ENCODE data around the gene TCF7L2. TPM values are rescaled to one million over a fixed set of nuclear protein-coding genes. Genes with fewer than 3 reads are reported as not detected.

TCF7L2 gene
- total RNA-seq, 3 donors from 2014 or later: 33.1 to 44.2 (median 34.1) TPM

- Histone ChIP-seq H3K4me3 (no peak overlapping the region), H3K9me3 (no peaks in the 10 kb centered on the region), H3K27ac (peak overlapping the region in 1 of 2 donors; percentile 12), H3K4me1 (peaks cover 3 to 27% of the 10 kb centered on the region in 2 donors), H3K27me3 (no peaks in the 10 kb centered on the region), H3K36me3 (no peaks in the 10 kb centered on the region)
- intact Hi-C loops (cut with DNase I; ENCODE audit: low total_unique reads): no loop called here
- TF ChIP-seq CTCF (IDR thresholded peaks at IDR 0.05) (no peak), POLR2A (IDR thresholded peaks at IDR 0.05) (no peak), POLR2AphosphoS5 (IDR thresholded peaks at IDR 0.05) (no peak)
- DNase-seq (ENCODE audit: low spot score in 2 of 2): no peak
Observed at GRCh38 chr10:113055458-113055857, 105.4 kb downstream of the TCF7L2 start.

- intact Hi-C loops (cut with DNase I; ENCODE audit: low total_unique reads): no loop called here
- Histone ChIP-seq H3K27ac (peak overlapping the region; percentile 87 to 88), H3K4me3 (no peak overlapping the region), H3K9me3 (no peaks in the 10 kb centered on the region), H3K36me3 (no peaks in the 10 kb centered on the region), H3K4me1 (peaks cover 4 to 27% of the 10 kb centered on the region in 2 donors), H3K27me3 (no peaks in the 10 kb centered on the region)
- TF ChIP-seq CTCF (IDR thresholded peaks at IDR 0.05) (no peak), POLR2AphosphoS5 (IDR thresholded peaks at IDR 0.05) (no peak), POLR2A (IDR thresholded peaks at IDR 0.05) (no peak)
- DNase-seq (ENCODE audit: low spot score in 2 of 2): no peak
Observed at GRCh38 chr10:113056030-113056429, 106.0 kb downstream of the TCF7L2 start.

GRCh38 chr10:113056441-113057021, 106.5 kb downstream of the TCF7L2 start:
- intact Hi-C loops (cut with DNase I; ENCODE audit: low total_unique reads): no loop called here
- Histone ChIP-seq H3K36me3 (no peaks in the 10 kb centered on the region), H3K4me1 (peaks cover 8 to 31% of the 10 kb centered on the region in 2 donors), H3K9me3 (no peaks in the 10 kb centered on the region), H3K4me3 (no peak overlapping the region), H3K27ac (peak overlapping the region; percentile 87 to 88), H3K27me3 (no peaks in the 10 kb centered on the region)
- TF ChIP-seq CTCF (IDR thresholded peaks at IDR 0.05) (no peak), POLR2AphosphoS5 (IDR thresholded peaks at IDR 0.05) (no peak), POLR2A (IDR thresholded peaks at IDR 0.05) (no peak)
- no peak for DNase-seq (ENCODE audit: low spot score in 2 of 2)

GRCh38 chr10:113057948-113058522, 108.0 kb downstream of the TCF7L2 start:
- Histone ChIP-seq H3K4me1 (peaks cover 8 to 34% of the 10 kb centered on the region in 2 donors), H3K27me3 (no peaks in the 10 kb centered on the region), H3K36me3 (no peaks in the 10 kb centered on the region), H3K9me3 (no peaks in the 10 kb centered on the region), H3K27ac (peak overlapping the region; percentile 87 to 88), H3K4me3 (peak overlapping the region in 1 of 3 donors; percentile 56)
- no peak for DNase-seq (ENCODE audit: low spot score in 2 of 2)
- intact Hi-C loops (cut with DNase I; ENCODE audit: low total_unique reads): no loop called here
- TF ChIP-seq CTCF (IDR thresholded peaks at IDR 0.05): no peak
- no peak for TF ChIP-seq POLR2AphosphoS5 (IDR thresholded peaks at IDR 0.05)
- TF ChIP-seq POLR2A (IDR thresholded peaks at IDR 0.05): no peak

- intact Hi-C loops (cut with DNase I; ENCODE audit: low total_unique reads): no loop called here
- Histone ChIP-seq H3K36me3 (no peaks in the 10 kb centered on the region), H3K27me3 (no peaks in the 10 kb centered on the region), H3K4me1 (peaks cover 8 to 27% of the 10 kb centered on the region in 2 donors), H3K4me3 (peak overlapping the region in 2 of 3 donors; percentile 25 to 56), H3K9me3 (no peaks in the 10 kb centered on the region), H3K27ac (peak overlapping the region; percentile 87 to 88)
- DNase-seq (ENCODE audit: low spot score in 2 of 2): no peak
- TF ChIP-seq POLR2AphosphoS5 (IDR thresholded peaks at IDR 0.05) (peak in 1 of 3 donors; percentile 30), POLR2A (IDR thresholded peaks at IDR 0.05) (no peak)
Observed at GRCh38 chr10:113058523-113059370, 108.7 kb downstream of the TCF7L2 start.
